Measurements from ENCODE around the gene CCDC93.
A peak's percentile ranks its signal among the peaks of the same experiment; 100 is the strongest.
"Not testable (repeated sequence)": the region's sequence is repeated elsewhere in the genome, so short reads cannot be mapped to it uniquely, and the experiment has no call there.

The CCDC93 gene

DNA sequence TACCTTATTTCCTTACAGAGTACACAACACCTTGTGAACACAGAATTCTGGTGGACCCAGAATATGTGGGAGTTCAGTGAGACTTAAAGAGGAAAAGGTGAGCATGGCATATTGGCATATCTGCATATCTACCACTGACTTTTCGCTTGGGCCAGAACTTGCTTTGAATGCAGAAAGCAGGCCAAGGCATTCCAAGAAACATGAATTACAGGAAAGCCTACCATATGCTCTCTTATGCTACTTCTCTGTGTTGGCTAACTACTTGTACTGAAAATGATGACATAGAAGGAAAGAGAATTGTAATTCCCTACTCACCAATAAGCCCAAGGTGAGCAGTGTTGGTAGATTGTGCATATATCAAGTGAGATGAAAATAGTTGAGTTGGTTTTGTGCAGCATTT lies 31.4 kb upstream of the CCDC93 start:
- no peak for DNase-seq

DNA sequence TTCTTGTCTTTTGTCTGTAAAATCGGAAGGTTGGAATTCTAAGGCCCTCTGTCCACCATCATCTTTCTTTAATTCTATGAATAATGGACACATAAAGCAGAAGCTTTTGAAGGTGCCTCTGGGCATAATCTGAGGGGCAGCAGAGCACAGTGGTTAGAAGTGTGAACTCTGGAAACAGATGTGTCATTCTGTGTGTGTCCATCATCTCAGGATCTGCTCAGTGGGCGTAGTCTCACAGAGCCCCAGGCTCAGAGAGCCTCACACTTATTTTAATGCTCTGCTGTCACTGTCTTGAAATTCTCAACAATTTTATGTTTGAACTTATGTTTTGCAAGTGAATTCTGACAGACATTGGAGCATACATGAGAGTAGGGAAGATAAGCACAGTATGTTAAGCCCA lies 31.0 kb upstream of the CCDC93 start:
- DNase-seq, result no peak

DNA sequence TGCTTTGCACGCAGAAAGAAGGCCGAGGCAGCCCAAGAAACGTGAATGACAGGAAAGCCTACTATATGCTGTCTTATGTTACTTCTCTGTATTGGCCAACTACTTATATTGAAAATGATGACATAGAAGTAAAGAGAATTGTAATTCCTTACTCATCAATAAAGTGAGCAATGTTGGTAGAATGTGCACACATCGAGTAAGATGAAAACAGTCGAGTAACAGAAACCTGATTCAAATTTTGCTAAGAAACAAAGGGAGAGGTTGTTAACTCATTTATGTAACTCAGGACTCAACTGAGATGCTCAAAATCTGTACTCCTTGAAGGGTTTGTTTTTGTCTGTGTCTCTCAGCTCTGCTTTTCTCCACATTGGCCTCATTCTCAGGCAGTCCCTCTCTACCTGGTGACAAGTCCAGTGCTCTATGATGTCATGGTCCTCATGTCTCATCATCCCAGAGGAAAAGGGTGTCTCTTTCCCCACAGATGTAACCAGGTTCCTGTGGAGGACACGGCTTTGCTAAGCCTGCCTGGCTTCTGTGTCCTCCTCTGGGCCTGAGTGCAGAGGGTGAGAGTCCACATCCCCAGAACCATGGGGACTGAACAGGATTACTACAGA lies 30.3 kb upstream of the CCDC93 start:
- no peak for DNase-seq

DNA sequence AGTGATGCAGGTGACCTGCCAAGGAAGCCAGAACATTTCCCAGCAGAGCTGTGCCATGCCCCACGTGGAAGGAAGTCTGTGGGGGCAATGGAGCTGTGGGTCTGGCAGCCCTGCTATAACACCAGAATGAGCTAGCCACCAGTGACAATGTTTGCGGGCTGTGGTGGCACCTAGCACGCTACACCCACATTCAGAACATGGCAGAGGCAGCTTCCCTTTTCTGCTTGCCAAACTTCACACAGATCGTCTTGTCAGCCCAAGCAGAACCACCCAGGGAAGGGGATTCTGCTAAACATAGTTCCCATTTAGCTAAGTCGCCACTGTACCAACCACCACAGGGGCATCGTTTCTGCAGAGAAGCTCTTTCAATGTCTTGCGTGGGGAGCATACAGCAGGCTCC lies 27.0 kb upstream of the CCDC93 start:
- no peak for DNase-seq

DNA sequence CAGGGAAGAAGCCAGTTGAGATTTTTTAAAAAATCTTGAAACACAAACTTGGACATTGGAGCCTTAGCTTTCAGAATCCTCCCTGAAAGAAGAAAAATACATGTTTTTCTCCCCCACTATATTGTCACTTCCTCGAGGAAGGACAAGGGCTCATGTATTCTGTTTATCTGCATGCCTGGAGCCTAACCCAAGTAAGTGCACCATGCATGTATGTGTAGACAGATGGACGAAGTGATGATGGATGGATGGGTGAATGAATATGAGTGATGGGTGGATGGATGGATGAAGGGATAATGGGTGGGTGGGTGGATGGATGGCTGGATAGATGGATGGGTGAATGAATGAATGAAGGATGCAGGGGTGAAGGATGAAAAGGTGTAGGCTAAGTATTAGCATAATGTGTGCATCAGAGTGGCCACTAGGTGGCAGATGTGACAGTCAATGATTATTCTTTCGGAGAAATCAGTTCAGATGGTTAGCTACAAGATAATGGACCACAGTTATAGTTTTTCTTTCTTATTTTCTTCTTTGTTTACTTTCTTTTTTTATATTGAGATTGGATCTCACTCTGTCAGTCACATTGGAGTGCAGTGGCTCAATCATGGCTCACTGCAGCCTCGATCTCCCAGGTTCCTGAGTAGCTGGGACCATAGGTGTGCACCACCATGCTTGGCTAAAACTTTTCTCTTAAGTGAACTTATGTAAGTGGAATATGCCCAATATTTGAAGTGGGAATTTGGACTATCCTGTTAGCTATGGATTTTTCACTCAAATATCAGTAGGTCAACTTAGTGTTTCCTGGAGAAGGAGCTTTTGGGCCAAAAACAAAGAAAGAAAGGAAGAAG lies 18.5 kb upstream of the CCDC93 start:
- DNase-seq, result peak in 1 of 2 experiments; percentile 34

DNA sequence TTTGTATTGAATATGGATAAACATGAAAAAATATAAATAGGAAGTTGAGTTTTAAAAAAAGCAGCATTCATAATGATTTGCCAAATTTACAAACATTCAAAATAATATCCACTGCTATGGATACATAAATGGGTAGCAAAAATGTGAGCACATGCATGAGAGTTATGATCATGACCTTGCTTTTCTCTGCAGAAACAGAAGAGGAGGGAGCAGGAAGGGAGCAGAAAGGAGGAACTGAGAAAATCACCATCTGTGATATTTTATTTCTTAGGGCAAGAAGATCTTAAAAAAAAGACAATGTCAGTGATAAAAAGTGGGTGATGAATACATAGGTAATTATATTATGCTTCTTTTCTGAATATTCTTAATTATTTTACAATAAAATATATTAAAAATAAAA lies 17.7 kb upstream of the CCDC93 start:
- no peak for DNase-seq

DNA sequence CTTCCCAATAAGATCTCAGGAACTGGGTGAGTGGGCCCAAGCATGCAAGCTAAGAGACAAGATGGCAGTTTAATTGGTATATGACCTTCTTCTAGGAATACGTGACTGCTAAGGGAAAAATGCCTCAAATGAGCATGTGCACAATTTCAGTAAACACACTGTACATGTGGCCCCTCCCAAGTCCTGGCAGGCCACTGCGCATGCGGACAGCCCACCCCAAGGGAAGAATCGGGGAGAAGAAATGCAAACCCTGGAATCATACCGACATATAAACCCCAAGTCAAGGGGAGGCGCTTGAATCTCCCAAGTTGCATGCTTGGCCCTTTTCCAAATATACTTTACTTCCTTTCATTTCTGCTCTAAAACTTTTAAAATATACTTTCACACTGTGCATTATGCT lies 15.2 kb upstream of the CCDC93 start:
- DNase-seq, result no peak

DNA sequence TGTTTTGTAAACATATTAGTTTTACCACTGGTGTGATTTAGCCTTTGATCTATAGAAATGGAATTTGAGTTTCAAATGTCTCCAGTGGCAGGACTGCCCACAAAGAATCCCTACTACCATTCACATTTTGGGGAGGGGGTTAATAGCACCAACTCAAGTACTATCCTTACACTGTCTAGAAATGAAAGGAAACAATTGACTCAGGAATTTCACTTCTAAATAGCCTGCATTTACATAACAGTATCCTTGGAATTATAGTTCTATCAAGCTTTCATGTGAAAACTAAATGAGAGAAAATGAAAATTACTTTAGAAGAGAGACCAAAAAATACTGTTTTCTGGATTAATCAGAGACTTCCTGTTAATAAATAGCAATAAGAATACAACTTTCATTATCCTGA lies 7.5 kb upstream of the CCDC93 start:
- DNase-seq, result no peak

DNA sequence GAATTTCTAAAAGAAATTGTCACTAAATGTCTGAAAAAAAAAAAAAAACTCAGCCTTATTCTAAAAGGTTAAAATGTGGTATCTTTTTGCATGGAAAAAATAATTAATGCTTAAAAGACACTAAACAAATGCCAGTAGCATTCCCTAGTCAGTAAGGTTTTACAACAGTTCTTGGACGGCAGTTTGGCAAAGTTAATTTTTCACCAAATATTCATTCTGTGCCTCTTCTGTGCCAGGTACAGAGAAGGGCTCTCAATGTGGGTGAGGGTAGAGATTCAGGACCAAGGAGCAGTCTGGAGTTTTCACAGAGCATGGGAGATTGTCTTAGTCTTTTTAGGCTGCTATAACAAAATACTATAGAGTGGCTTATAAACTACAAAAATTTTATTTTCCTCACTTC lies 6.0 kb upstream of the CCDC93 start:
- no peak for DNase-seq

DNA sequence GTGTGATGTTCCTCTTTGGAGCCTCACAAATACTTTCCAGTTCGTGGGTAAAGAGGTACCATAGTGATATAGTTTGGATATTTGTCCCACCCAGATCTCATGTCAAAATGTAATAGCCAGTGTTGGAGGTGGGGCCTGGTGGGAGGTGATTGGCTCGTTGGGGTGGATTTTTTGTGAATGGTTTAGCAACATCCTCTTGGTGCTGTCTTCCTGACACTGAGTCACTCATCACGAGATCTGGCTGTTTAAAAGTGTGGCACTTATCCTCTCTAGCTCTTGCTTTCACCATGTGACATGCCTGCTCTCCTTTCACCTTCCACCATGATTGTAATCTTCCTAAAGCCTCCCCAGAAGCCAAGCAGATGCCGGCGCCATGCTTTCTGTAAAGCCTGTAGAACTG lies 3.0 kb upstream of the CCDC93 start:
- no peak for DNase-seq

DNA sequence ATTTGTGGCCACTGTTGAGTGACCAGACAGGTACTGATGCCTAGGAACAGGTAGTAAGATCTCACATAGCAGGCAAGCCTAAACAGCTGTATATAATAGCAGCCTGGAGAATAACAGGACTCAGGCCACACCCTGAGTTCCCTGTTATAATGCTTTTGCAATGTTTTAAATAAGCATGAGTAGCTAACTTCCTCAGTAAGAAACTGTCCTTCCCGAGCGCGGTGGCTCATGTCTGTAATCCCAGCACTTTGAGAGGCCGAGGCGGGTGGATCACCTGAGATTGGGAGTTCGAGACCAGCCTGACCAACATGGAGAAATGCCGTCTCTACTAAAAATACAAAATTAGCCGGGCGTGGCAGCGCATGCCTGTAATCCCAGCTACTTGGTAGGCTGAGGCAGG lies 1.9 kb upstream of the CCDC93 start:
- DNase-seq, result not testable (repeated sequence)

DNA sequence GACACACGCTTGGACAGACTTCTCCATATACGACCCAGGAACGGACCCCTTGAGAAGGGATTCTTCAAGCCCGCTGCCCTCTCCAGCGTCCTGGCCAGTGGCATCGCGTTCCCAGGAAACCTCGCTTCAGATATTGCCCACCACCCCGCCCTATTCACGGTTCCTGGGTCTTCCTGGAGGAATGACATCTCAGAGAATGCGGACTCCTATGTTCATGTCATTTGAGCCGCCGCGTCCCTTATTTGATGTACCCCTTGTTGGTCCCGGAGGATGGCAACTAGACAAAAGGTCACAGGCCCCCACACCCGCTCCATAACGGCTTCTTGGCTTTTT lies 588 bp upstream of the CCDC93 start:
- peak in 1 of 2 experiments; percentile 51 for DNase-seq

DNA sequence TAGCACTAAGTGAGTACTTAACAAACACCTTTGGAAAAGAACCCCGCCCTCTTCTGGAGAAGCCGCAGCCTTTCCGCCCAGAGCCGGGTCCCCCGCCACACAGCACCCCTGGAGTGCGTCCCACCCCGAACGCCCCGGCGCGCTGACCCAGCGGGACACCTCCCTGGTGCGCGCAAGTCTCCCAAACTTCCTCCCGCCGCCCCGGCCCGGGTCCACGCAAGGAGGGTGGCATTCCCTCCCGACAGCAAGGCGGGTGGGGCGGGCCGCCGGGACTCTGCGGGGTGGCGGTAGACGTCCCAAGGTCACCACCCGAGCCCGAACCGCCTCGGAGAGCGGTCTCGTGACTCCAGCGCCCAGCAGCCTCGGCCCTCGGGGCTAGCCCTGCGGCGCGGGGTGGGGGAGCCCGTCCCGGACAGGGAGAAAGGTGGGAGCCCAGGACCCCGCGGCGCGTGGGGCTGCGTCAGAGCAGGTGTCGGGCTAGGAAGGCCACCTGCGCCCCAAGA lies 598 bp downstream of the CCDC93 start:
- peak in 1 of 2 experiments; percentile 32 for DNase-seq

DNA sequence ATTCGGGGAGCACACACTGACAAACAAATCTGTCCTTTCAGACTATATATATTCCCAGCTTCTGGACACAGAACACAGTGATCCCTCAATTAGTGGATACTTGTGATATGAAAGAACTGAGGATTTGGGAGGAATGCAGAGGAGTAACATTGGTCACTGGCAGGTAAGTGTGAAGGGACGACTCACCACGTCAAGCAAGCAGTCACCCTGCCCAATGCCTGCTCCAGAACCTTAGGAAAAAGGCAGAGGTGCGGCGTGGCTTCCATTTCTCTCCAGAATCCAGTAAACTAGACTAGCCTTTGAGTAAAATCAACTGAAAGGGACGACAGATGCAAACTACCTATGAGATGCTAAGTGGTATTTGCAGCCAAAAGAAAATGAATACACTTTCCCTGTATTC lies 1.1 kb downstream of the CCDC93 start:
- no peak for DNase-seq

DNA sequence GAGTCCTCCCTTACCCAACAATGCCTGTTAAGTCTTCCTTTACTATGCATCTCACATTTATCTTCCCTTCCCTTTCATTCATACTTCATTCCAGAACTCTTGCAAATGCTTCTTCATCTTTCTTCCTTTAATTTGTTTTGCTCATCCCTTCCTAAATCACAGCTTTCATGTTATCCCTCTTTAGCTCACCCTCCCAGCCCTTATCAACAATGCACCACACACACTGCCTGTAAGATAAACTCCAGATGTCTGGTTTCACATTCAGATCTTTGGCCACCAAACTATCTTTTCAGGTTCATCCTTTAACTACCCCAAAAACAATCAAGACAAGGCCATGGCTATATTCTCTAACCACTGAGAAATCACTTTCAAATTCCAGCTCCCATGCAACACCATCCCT lies 3.4 kb downstream of the CCDC93 start:
- no peak for DNase-seq

DNA sequence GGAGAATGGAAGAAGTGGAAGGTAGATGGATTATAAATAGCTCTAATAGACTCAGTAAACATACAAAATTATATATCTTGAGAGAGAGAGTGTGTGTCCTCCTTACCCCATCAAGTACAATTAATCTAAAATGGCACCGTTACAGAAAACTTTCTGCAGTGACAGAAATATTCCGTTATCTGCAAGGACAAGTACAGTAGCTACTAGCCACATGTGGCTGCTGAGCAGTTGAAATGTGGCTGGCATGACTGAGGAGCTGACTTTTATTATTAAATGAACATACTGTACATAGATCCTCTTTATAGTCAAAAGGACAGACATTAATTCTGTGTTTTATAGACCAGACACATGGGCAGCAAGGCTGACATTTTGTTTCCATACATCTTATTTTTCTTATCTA lies 7.0 kb downstream of the CCDC93 start:
- DNase-seq, result no peak

DNA sequence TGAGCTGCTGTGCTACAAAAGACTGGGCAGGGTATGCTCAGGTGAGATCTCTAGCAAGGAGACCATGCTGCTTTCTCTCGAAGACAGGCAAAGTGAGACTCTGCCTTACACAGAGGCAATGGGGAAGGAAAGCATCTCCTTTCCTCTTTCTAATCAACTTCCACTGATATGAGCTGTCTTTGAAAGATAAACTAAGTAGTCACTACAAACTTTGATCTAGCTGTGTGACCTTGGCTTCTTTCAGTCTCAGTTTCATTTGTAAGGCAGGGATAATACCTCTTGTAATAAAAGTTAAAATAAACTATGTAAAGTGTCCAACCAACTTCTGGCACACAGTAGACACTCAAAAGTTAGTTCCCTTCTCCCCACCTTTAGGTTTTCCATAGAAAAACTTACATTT lies 7.5 kb downstream of the CCDC93 start:
- DNase-seq, result no peak

DNA sequence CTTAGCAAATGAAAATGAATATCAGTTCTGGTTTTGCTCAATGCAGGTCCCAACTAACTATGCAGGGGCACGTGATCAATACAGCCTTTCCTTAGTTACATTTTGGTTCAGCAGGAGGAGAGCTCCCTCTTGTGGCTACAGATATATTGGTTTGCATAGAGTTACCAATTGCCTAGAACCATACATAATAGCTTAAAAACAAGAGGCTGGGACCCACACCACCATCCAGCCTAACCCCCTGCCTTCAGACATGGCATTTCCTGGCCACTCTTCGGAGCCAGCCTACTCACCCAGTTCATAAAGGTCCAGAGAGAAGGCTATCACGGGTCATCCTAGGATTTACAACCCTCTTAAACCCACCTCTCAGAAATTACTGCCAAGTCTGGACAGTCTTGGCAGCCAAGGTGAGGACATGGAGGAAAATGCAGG lies 10.5 kb downstream of the CCDC93 start:
- peak; percentile 65 to 72 for DNase-seq

DNA sequence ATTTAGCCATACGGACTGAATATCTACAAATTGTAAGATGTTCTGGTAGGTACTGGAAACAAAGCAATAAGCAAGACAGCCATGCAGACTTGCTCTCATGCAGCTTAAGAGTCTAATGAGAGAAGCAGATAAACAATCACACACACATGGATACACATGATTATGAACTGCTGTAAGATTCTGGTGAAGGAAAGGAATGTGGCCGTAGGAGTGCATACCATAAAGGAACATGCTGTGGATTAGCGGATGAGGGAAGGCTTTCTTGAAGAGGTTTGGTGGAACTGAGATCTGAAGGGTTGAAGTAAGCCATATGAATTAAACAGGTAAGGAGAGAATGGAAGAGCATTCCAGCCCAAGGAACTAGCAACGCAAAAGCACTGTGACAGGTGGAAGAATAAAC lies 13.8 kb downstream of the CCDC93 start:
- no peak for DNase-seq

DNA sequence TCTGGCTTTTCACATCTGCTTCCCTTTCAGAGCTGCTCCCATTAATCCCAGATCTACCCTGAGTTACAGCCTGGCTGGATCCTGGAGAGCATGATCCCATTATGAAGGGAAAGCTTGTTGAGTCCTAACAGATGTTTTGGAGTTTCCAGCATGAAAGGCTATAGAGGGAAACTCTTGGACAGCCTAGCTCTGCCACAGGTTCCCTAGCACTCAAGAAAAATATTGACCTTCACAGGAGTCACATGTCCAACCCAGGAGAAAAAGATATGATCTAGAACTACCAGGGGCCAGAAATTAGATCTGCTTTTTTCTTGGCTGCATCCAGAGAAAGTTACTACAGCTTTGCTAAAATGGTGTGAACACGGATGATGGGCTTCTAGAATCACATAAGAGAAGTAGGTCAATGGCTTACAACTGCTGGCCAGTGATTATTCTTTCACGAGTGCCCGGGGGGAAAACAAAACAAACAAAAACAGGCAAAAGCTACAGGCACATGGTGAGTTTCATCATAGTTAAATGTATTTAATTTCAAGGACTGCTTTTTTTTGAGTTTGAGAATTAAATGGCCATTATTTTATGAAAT lies 15.9 kb downstream of the CCDC93 start:
- peak in 1 of 2 experiments; percentile 42 for DNase-seq

DNA sequence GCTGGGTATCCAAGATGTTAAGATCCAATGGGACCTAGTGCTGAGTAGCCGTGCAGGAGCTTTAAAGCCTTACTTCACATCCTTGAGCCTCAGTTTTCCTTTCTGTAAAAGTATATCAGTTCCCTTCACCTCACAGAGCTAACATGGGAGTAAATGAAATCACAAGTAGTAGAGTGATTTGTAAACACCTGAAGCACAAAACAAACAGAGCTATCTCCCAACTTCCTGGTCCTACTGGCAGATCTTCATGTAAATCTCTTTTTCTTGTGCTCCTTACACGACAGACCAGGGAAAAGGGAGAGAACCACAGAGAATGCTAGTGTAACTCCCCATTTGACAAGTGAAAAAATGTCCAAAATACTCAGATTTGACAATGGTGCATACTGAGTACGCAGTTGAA lies 17.3 kb downstream of the CCDC93 start:
- no peak for DNase-seq

DNA sequence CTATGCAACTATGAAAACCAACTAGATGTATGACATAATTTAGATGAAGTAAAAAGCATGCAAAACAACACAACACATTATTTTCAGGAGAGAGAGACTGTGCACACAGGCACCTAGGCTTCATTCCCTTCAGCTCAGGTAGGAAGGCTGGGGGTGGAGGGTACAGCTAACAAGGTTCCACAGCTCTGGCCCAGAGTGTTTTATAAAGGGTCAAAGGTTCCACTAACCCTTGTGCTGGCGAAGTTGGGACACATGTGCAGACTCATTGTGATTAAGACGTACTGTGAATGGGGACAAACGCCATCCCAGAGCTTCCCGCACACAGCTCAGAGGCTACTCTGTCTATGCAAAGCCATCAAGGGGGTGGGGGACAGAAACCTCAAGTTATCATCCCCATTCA lies 19.1 kb downstream of the CCDC93 start:
- DNase-seq, result no peak

DNA sequence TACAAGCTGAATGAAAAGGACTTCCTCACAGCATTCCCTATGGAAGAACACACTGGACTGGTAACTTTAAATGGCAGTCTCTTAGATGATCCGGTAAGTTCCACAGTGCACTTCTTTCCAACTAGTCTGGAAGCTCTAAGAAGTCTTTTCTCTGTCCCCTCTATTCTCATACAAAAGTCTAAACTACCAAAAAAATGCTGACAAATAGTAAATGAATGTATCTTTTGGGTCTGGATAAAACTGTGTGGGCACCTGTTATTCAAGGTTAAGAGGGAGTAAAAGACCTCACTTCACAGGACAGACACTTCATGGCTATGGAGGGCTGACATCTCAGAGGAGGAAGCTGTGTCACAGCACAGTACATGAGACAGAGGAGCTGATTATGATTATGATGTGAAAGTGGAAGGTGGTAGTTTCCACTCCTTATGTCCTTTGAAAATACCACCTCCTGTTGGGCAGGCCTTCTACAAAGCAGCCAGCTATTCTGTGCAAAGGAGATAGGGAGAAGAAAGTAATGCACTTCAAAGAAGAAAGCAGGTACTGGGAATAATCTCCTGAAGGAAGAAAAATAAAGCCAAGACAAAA lies 23.9 kb downstream of the CCDC93 start:
- DNase-seq, result no peak

DNA sequence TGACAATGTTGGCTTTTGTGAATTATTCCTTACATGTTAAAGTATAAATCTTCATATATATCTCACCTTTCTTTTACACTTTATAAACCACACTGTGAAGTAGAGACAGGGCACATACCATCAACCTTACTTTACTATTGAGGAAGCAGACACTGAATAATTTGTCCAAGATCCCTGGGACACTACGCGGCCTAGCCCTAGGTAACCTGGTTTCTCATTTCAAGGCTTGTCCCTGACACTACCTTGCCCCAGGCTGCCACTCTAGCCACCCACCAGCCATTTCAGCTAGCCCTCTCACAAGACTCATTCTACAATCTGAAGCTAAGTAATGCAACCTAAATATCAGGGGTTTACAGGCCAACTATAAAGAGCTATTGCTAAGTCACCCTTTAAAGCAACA lies 26.7 kb downstream of the CCDC93 start:
- no peak for DNase-seq

Data from NCI-H524 (cell line).